WTC11 (cell line): Measurements from ENCODE around the gene RHBDL1. TPM values are rescaled to one million over a fixed set of nuclear protein-coding genes. Genes with fewer than 3 reads are reported as not detected.

Experiments
- ATAC-seq: fragments of 200-7000 bp; cut with Tn5 transposase; 2 replicates; pipeline ENCODE4 v1.10.0; 2021; ENCODE audit warnings: mild to moderate bottlenecking, moderate library complexity
- CTCF ChIA-PET: fragments of 300-600 bp; sonication (Branson Sonifier 250); formaldehyde crosslinking; loops from one replicate; lab custom pipeline; 2021; ENCODE audit warnings: antibody characterized with exemption; lab: Charles Lee
- POLR2A ChIA-PET: fragments of 350-600 bp; sonication (Branson Sonifier 250); formaldehyde crosslinking; loops from one replicate; lab custom pipeline; 2021; ENCODE audit warnings: antibody characterized with exemption; lab: Charles Lee
- DNase-seq: peaks from one replicate; pipeline ENCODE4 v3.0.0; 2021; ENCODE audit warnings: low spot score
- H3K27ac Mint-ChIP-seq: 2 replicates; pipeline ENCODE4 v1.8.0; 2021; ENCODE audit warnings: mixed read lengths
- H3K27me3 Mint-ChIP-seq: 2 replicates; pipeline ENCODE4 v1.8.0; 2021; ENCODE audit warnings: low read depth, mild to moderate bottlenecking, moderate library complexity, mixed read lengths
- H3K36me3 Mint-ChIP-seq: 2 replicates; pipeline ENCODE4 v1.8.0; 2021; ENCODE audit warnings: mixed read lengths
- H3K4me1 Mint-ChIP-seq: 2 replicates; pipeline ENCODE4 v1.8.0; 2022; ENCODE audit warnings: mixed read lengths
- H3K4me3 Mint-ChIP-seq: 2 replicates; pipeline ENCODE4 v1.8.0; 2021; ENCODE audit warnings: mild to moderate bottlenecking, moderate library complexity, mixed read lengths
- H3K9me3 Mint-ChIP-seq: 2 replicates; pipeline ENCODE4 v1.8.0; 2021; ENCODE audit warnings: mixed read lengths
- CREM ChIP-seq: sonication (generic); formaldehyde crosslinking; IDR thresholded peaks from 2 replicates; pipeline ENCODE4 v1.8.1; 2022; ENCODE audit warnings: mild to moderate bottlenecking, missing genetic modification reagents, moderate library complexity
- EMX1 ChIP-seq: fragments of 250-450 bp; sonication (Bioruptor Pico); IDR thresholded peaks from 2 replicates; pipeline ENCODE4 v1.8.0; 2021; ENCODE audit warnings: mild to moderate bottlenecking
- FOXK1 ChIP-seq: sonication (generic); formaldehyde crosslinking; IDR thresholded peaks from 2 replicates; pipeline ENCODE4 v1.8.0; 2022; ENCODE audit warnings: mild to moderate bottlenecking, moderate library complexity, missing genetic modification reagents
- FOXP1 ChIP-seq: sonication (generic); formaldehyde crosslinking; IDR thresholded peaks from 2 replicates; pipeline ENCODE4 v1.8.0; 2022; ENCODE audit warnings: missing genetic modification reagents, mild to moderate bottlenecking, moderate library complexity, borderline replicate concordance
- GRHL2 ChIP-seq: fragments of 250-450 bp; sonication (Bioruptor Pico); IDR thresholded peaks from 2 replicates; pipeline ENCODE4 v1.8.0; 2022; ENCODE audit warnings: mild to moderate bottlenecking, moderate library complexity; ENCODE audit not compliant: insufficient replicate concordance, severe bottlenecking
- GTF2I ChIP-seq: fragments of 250-450 bp; sonication (Bioruptor Pico); conservative IDR thresholded peaks from 2 replicates; pipeline ENCODE4 v1.4.0; 2021; ENCODE audit warnings: mild to moderate bottlenecking
- JUN ChIP-seq: sonication (generic); formaldehyde crosslinking; IDR thresholded peaks from 2 replicates; pipeline ENCODE4 v1.8.0; 2023; ENCODE audit warnings: mild to moderate bottlenecking, missing genetic modification reagents
- NFYB ChIP-seq: sonication (generic); formaldehyde crosslinking; conservative IDR thresholded peaks from 2 replicates; pipeline ENCODE4 v1.8.0; 2022; ENCODE audit warnings: low read depth, missing genetic modification reagents
- NR3C1 ChIP-seq: sonication (generic); formaldehyde crosslinking; conservative IDR thresholded peaks from 2 replicates; pipeline ENCODE4 v1.8.1; 2023; ENCODE audit warnings: low read depth, mild to moderate bottlenecking, missing genetic modification reagents
- SMAD3 ChIP-seq: sonication (generic); formaldehyde crosslinking; IDR thresholded peaks from 2 replicates; pipeline ENCODE4 v1.8.0; 2022; ENCODE audit warnings: missing genetic modification reagents, mild to moderate bottlenecking, borderline replicate concordance
- SP1 ChIP-seq: sonication (generic); formaldehyde crosslinking; conservative IDR thresholded peaks from 2 replicates; pipeline ENCODE4 v1.8.1; 2022; ENCODE audit warnings: missing genetic modification reagents
- ZBTB21 ChIP-seq: sonication (generic); formaldehyde crosslinking; IDR thresholded peaks from 2 replicates; pipeline ENCODE4 v1.8.1; 2023; ENCODE audit warnings: mild to moderate bottlenecking, missing genetic modification reagents, borderline replicate concordance
- total RNA-seq: library from RNA; stranded (reverse); gene quantifications from 3 replicates; pipeline ENCODE4 v1.2.3, GENCODE V29; 2021
- TF ChIP-seq, protein P1 (sequence below): sonication (generic); formaldehyde crosslinking; IDR thresholded peaks from 2 replicates; pipeline ENCODE4 v1.8.0; 2023; ENCODE audit warnings: mild to moderate bottlenecking, missing genetic modification reagents
- TF ChIP-seq, protein P2 (sequence below): sonication (generic); formaldehyde crosslinking; IDR thresholded peaks from 2 replicates; pipeline ENCODE4 v1.8.1; 2022; ENCODE audit warnings: mild to moderate bottlenecking, moderate library complexity, missing genetic modification reagents
- TF ChIP-seq, protein P3 (sequence below): sonication (generic); formaldehyde crosslinking; IDR thresholded peaks from 2 replicates; pipeline ENCODE4 v1.8.1; 2023; ENCODE audit warnings: mild to moderate bottlenecking, missing genetic modification reagents, borderline replicate concordance
- TF ChIP-seq, protein P4 (sequence below): sonication (generic); formaldehyde crosslinking; conservative IDR thresholded peaks from 2 replicates; pipeline ENCODE4 v1.8.1; 2022; ENCODE audit warnings: mild to moderate bottlenecking, missing genetic modification reagents

The RHBDL1 gene
- total RNA-seq, 1 experiment from 2014 or later: 8.2 TPM

DNA sequence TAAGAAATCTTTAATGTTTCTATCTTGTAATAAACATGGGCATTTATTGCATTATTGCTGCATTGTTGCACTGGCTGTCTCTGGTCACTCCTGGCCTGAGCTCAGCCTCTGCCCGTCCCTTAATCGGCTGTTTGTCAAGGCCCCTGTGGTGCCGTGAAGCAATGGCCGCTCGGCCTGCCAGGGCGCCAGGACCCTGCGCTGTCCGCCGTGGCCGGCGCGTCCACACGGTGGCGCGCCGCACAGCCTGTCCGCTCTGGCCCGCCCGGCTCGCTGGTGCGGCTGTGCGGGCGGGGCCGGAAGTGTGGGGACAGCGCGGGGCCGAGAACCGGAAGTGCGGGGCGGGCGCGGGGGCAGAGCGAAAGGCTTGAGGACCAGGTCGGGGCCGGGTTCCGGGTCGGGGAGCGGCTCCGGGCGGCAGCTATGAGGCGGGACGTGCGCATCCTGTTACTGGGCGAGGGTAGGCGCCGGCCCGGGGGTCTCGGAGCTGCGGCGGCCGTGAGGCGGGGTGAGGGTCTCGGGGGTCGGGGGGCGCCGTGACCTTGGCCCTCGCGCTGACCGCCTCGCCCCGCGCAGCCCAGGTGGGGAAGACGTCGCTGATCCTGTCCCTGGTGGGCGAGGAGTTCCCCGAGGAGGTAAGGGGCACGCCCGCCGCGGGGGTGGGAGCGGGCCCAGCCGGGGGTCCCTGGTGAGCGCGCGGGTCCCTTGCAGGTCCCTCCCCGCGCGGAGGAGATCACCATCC lies 7.5 kb upstream of the RHBDL1 start, which contains the start of gene RHOT2 (continued):
- no peak; the same call in 1 of the 2 replicates for TF ChIP-seq FOXP1 (CRISPR knock-in tag)
- no peak for TF ChIP-seq NFYB (CRISPR knock-in tag)
- TF ChIP-seq, protein P1, sequence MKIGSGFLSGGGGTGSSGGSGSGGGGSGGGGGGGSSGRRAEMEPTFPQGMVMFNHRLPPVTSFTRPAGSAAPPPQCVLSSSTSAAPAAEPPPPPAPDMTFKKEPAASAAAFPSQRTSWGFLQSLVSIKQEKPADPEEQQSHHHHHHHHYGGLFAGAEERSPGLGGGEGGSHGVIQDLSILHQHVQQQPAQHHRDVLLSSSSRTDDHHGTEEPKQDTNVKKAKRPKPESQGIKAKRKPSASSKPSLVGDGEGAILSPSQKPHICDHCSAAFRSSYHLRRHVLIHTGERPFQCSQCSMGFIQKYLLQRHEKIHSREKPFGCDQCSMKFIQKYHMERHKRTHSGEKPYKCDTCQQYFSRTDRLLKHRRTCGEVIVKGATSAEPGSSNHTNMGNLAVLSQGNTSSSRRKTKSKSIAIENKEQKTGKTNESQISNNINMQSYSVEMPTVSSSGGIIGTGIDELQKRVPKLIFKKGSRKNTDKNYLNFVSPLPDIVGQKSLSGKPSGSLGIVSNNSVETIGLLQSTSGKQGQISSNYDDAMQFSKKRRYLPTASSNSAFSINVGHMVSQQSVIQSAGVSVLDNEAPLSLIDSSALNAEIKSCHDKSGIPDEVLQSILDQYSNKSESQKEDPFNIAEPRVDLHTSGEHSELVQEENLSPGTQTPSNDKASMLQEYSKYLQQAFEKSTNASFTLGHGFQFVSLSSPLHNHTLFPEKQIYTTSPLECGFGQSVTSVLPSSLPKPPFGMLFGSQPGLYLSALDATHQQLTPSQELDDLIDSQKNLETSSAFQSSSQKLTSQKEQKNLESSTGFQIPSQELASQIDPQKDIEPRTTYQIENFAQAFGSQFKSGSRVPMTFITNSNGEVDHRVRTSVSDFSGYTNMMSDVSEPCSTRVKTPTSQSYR: no peak
- TF ChIP-seq FOXK1: no peak; the same call in 1 of the 2 replicates
- peak; percentile 66; the same call in 1 of the 2 replicates for TF ChIP-seq EMX1 (CRISPR knock-in tag)
- TF ChIP-seq, protein P2, sequence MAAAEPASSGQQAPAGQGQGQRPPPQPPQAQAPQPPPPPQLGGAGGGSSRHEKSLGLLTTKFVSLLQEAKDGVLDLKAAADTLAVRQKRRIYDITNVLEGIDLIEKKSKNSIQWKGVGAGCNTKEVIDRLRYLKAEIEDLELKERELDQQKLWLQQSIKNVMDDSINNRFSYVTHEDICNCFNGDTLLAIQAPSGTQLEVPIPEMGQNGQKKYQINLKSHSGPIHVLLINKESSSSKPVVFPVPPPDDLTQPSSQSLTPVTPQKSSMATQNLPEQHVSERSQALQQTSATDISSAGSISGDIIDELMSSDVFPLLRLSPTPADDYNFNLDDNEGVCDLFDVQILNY (CRISPR knock-in tag): peak; percentile 95
- TF ChIP-seq GTF2I (CRISPR knock-in tag): no peak
- TF ChIP-seq GRHL2 (CRISPR knock-in tag): no peak
- TF ChIP-seq, protein P3, sequence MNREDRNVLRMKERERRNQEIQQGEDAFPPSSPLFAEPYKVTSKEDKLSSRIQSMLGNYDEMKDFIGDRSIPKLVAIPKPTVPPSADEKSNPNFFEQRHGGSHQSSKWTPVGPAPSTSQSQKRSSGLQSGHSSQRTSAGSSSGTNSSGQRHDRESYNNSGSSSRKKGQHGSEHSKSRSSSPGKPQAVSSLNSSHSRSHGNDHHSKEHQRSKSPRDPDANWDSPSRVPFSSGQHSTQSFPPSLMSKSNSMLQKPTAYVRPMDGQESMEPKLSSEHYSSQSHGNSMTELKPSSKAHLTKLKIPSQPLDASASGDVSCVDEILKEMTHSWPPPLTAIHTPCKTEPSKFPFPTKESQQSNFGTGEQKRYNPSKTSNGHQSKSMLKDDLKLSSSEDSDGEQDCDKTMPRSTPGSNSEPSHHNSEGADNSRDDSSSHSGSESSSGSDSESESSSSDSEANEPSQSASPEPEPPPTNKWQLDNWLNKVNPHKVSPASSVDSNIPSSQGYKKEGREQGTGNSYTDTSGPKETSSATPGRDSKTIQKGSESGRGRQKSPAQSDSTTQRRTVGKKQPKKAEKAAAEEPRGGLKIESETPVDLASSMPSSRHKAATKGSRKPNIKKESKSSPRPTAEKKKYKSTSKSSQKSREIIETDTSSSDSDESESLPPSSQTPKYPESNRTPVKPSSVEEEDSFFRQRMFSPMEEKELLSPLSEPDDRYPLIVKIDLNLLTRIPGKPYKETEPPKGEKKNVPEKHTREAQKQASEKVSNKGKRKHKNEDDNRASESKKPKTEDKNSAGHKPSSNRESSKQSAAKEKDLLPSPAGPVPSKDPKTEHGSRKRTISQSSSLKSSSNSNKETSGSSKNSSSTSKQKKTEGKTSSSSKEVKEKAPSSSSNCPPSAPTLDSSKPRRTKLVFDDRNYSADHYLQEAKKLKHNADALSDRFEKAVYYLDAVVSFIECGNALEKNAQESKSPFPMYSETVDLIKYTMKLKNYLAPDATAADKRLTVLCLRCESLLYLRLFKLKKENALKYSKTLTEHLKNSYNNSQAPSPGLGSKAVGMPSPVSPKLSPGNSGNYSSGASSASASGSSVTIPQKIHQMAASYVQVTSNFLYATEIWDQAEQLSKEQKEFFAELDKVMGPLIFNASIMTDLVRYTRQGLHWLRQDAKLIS (CRISPR knock-in tag): no peak; the same call in 1 of the 2 replicates
- TF ChIP-seq SP1: peak; percentile 97

DNA sequence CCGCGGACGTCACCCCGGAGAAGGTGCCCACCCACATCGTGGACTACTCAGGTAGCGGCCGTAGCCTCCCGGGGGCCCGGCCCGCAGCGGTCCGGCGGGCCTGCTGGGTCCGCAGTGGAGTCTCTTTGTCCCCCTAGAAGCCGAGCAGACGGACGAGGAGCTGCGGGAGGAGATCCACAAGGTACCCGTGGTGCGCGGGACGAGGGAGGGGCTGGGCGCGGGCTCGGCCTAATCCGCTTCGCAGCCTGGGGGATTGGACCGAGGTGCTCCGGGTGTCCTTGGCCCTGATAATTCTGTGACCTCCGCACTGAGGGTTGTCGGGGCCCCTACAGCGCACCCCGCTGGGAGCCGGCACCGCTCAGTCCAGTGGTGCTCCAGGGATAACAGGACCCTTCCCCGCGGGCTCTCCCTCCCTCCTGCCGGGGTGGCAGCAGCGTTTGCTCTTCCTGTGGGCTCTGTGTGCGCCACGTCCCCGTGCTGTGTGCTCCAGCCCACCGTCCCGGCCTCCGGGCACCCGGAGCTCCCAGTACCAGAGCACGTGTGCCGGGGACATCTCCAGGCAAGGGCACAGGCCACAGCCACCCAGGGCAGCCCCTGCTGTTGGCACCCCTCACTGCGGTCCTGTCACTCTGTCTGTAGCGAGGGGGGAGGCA lies 6.8 kb upstream of the RHBDL1 start:
- Mint-ChIP-seq H3K9me3 (no peaks in the 10 kb centered on the region), H3K4me3 (peak overlapping the region; percentile 65), H3K27ac (no peak overlapping the region), H3K27me3 (no peaks in the 10 kb centered on the region), H3K36me3 (peaks cover 11% of the 10 kb centered on the region), H3K4me1 (no peaks in the 10 kb centered on the region)
- POLR2A ChIA-PET: interaction anchor here (1.8 kb wide), 1 partner anchor 52 kb away, joined by 6 read pairs; no protein-coding TSS in a partner anchor
- ATAC-seq: no peak
- TF ChIP-seq JUN (CRISPR knock-in tag) (0 out of 2 replicates have a peak, but pooled peaks have one; percentile 39), ZBTB21 (CRISPR knock-in tag) (0 out of 2 replicates have a peak, but pooled peaks have one; percentile 4), FOXP1 (CRISPR knock-in tag) (0 out of 2 replicates have a peak, but pooled peaks have one; percentile 19), NR3C1 (no peak)
- CTCF ChIA-PET: interaction anchor here (1.3 to 3.0 kb wide), 9 partner anchors 7 to 297 kb away, joined by 3 to 21 read pairs (median 6); partner anchors contain the start of genes ANTKMT, RHBDL1, STUB1 and WDR90
- no peak for DNase-seq

DNA sequence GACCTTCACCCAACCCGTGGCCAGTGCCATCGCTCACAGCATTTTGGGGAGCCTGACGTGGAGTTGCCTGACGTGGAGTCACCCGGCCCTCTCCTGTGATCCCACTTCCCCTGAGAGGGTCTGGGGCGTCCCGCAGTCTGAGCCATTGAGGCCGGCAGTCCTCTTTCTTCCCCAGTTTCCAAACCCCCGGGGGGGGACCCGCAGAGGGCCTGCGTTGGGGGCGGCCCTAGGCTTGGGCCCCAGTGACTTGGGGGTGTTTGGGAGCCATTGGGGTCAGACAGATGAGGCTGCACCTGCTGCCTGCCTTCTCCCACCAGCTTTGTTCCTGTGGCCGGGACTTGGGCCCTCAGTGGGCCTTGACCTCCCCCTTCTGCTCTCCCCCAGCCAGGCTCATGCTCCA lies 5.8 kb upstream of the RHBDL1 start:
- H3K4me1 Mint-ChIP-seq: peaks cover under 1% of the 10 kb centered on the region
- peaks cover 11% of the 10 kb centered on the region for H3K36me3 Mint-ChIP-seq
- DNase-seq (no peak), ATAC-seq (no peak)
- no peaks in the 10 kb centered on the region for H3K27me3 Mint-ChIP-seq
- H3K4me3 Mint-ChIP-seq: peak overlapping the region; percentile 65
- no peak overlapping the region for H3K27ac Mint-ChIP-seq
- ChIA-PET POLR2A (no interaction called here), CTCF (interaction anchor here (3.0 kb wide), 1 partner anchor 21 kb away, joined by 16 read pairs; the partner anchor contains the start of gene WDR90)
- H3K9me3 Mint-ChIP-seq: no peaks in the 10 kb centered on the region
- TF ChIP-seq CREM (CRISPR knock-in tag) (no peak), SMAD3 (CRISPR knock-in tag) (no peak)
- TF ChIP-seq, protein P2 (CRISPR knock-in tag): no peak
- TF ChIP-seq, protein P3 (CRISPR knock-in tag): no peak
- TF ChIP-seq, protein P4, sequence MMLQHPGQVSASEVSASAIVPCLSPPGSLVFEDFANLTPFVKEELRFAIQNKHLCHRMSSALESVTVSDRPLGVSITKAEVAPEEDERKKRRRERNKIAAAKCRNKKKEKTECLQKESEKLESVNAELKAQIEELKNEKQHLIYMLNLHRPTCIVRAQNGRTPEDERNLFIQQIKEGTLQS (CRISPR knock-in tag): no peak
